GM23338 (cell line): ENCODE results near the gene ALDOA.

ENCODE experiments used
- CTCF ChIP-seq, 2 experiments: fragments of 200-600 bp in 1 of 2; sonication (generic) in 1 of 2; conservative IDR thresholded peaks; 2 replicates each; pipeline versions ENCODE4 v1.5.1 to v1.6.1; 2016 to 2017; ENCODE audit warnings: antibody characterized with exemption in 2 of 2, low read depth in 2 of 2, mild to moderate bottlenecking in 2 of 2, moderate library complexity in 1 of 2
- ETS1 ChIP-seq: IDR thresholded peaks from 2 replicates; pipeline ENCODE4 v1.6.1; 2016; ENCODE audit warnings: antibody characterized with exemption
- EZH2 ChIP-seq: fragments of 200-600 bp; sonication (generic); IDR thresholded peaks from one replicate; pipeline ENCODE4 v1.8.0; 2017; ENCODE audit warnings: antibody characterized with exemption, mild to moderate bottlenecking, low read depth; ENCODE audit not compliant: unreplicated experiment
- EZH2phosphoT487 ChIP-seq: fragments of 200-600 bp; sonication (generic); IDR thresholded peaks from one replicate; pipeline ENCODE4 v1.8.1; 2018; ENCODE audit warnings: antibody characterized with exemption; ENCODE audit not compliant: unreplicated experiment
- POLR2AphosphoS5 ChIP-seq: IDR thresholded peaks from 2 replicates; pipeline ENCODE4 v1.6.1; 2016; ENCODE audit warnings: antibody characterized with exemption, low read depth
- REST ChIP-seq: IDR thresholded peaks from one replicate; pipeline ENCODE4 v1.6.1; 2018; ENCODE audit warnings: antibody characterized with exemption; ENCODE audit not compliant: unreplicated experiment
- ZNF114 ChIP-seq: fragments of 250-450 bp; sonication (Bioruptor Pico); IDR thresholded peaks from 2 replicates; pipeline ENCODE4 v1.5.0; 2020; ENCODE audit warnings: mild to moderate bottlenecking, moderate library complexity
- ZNF331 ChIP-seq: fragments of 250-450 bp; sonication (Bioruptor Pico); IDR thresholded peaks from 2 replicates; pipeline ENCODE4 v1.5.0; 2020; ENCODE audit warnings: low read depth, mild to moderate bottlenecking, moderate library complexity

GRCh38 chr16:30094541-30095165 is 29.1 kb downstream of the ALDOA start:
- no peak for TF ChIP-seq REST
- no peak for TF ChIP-seq CTCF (conservative IDR thresholded peaks at IDR 0.05; ENCODE audit: low read depth in 2 of 2)
- no peak for TF ChIP-seq ETS1
- TF ChIP-seq EZH2: no peak
- TF ChIP-seq POLR2AphosphoS5: no peak
- no peak for TF ChIP-seq ZNF331
- TF ChIP-seq EZH2phosphoT487: no peak
- no peak for TF ChIP-seq ZNF114 (CRISPR knock-in tag)
